ENCODE data around the gene SMARCD2.
"Not testable (repeated sequence)": the region's sequence is repeated elsewhere in the genome, so short reads cannot be mapped to it uniquely, and the experiment has no call there.

The SMARCD2 gene

GRCh38 chr17:63855185-63855584 lies 12.7 kb upstream of the SMARCD2 start:
- no peak for DNase-seq
- in situ Hi-C loops (cut with MboI; ENCODE audit: low pct_unique_long_range_greater_than_20kb, low sequenced_read_pairs) = no loop called here

DNA sequence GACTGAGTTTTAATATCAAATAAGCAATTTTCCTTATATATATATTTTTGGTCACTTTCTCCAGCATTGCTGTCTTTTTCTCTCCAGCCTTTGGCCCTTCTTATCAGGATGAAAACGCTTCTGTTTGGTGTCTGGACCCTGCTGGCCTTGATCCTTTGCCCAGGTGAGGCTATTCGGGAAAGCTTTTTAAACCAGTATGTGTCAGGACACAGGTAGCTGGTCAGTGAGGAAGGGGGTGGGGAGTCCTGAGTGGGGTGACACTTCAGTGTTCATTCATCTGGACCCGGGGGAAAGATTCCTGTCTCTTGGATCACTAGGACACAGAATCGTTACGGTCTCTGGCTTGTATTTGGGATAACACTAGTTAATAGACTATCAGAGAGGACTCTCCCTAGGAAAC lies 12.2 kb upstream of the SMARCD2 start:
- DNase-seq = no peak
- in situ Hi-C loops (cut with MboI; ENCODE audit: low pct_unique_long_range_greater_than_20kb, low sequenced_read_pairs) = no loop called here

DNA sequence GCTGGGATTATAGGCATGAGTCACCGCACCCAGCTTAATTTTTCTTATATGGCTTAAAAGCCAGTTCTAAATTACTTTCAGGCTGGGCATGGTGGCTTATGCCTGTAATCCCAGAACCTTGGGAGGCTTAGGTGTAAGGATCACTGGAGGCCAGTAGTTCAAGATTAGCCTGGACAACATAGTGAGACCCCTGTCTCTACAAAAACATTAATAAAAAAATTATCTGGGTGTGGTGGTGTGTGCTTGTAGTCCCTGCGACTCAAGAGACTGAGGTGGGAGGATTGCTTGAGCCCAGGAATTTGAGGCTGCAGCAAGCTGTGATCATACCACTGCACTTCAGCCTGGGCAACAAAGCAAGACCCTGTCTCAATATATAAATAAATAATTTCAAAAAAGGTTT lies 10.8 kb upstream of the SMARCD2 start:
- DNase-seq = no peak
- in situ Hi-C loops (cut with MboI; ENCODE audit: low pct_unique_long_range_greater_than_20kb, low sequenced_read_pairs) = no loop called here

DNA sequence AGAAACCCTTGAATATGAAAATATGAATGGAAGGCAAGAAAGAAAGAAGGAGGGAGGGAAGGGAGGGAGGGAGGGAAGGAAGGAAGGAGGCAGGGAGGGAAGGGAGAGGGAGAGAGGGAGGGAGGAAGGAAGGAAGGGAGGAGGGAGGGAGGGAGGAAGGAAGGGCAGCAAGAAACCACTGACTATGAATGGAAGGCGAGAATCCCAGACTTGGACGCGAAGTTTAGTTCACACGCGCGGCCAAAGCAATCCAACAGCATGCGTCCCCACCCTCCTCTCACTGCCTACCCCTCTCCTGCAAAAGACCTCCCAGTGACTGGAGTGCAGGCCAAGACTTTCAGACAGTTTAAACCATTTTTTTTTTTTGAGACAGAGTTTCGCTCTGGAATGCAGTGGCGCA lies 7.9 kb upstream of the SMARCD2 start:
- DNase-seq = no peak
- in situ Hi-C loops (cut with MboI; ENCODE audit: low pct_unique_long_range_greater_than_20kb, low sequenced_read_pairs) = no loop called here

- DNase-seq = no peak
- in situ Hi-C loops (cut with MboI; ENCODE audit: low pct_unique_long_range_greater_than_20kb, low sequenced_read_pairs) = no loop called here
Measured at GRCh38 chr17:63848834-63849689, 6.6 kb upstream of the SMARCD2 start.

DNA sequence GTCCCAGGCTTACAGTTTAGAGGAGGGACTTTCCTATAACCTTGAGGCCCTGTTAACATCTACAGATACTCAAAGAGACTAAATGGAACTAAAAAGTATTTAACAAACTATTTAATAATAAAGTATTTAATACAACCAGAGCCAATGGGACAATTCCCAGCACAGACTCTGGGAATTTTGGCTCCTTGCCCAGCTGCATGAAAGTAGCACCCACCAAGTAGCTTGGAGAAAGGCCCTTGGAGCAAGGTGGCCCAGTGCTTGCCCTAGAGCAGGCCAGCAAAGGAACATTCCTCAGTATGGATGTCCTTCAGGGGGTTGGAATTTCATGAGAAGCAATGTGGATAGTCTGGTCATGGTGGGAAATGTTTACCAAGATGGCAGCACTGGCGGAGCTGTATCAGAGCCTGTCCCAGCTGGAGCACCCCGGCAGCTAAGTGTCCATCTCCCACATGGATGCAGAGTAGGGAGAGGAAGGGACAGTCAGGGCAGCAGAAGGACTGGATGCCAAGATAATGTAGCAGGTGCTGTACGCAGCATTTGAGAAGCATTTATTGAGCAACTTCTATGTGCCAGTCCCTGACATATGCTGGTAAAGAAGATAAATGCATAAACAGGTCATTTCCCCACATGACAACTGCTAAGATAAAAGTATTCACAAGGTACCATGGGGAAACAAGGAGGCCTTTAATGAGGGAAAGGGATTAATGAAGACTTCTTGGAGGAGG lies 5.2 kb upstream of the SMARCD2 start:
- DNase-seq = no peak
- in situ Hi-C loops (cut with MboI; ENCODE audit: low pct_unique_long_range_greater_than_20kb, low sequenced_read_pairs) = no loop called here

- in situ Hi-C loops (cut with MboI; ENCODE audit: low pct_unique_long_range_greater_than_20kb, low sequenced_read_pairs) = no loop called here
- no peak for DNase-seq
Measured at GRCh38 chr17:63845509-63845908, 3.0 kb upstream of the SMARCD2 start.

DNA sequence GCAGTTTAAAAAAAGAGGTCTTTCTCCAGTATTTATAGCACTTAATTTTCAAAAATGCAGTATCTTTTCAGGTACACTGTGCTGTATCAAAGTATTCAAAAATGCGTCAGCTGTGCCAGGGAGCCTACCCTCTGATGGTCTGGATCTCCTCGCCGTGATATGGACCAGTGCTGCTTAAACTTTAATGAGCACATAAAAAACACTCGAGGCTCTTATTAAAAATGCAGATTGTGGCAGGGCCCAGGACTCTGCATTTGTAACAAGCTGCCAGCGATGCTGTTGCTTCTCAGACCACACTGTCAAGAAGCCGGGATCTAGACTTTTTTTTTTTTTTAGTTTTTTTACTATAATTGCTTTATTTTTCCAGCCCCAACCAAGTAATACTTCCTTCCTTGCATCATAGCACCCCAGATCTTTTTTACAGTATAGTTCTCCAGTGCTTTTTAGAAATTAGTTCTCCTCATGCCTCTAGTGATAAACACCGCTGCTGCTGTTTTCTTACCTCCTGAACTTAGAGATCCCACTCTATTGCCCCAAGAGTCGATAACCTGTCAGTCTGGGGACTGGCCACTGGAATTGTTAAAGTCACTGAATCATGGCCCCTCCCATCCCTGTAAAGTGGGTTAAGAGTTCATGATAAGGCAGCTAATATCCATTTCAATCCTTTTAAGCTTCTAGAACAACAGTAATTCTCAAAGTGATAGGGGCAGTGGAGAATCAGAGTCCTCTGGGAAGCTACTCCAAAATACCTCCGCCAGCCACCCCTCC lies 1.6 kb upstream of the SMARCD2 start:
- in situ Hi-C loops (cut with MboI; ENCODE audit: low pct_unique_long_range_greater_than_20kb, low sequenced_read_pairs) = no loop called here
- DNase-seq = no peak

DNA sequence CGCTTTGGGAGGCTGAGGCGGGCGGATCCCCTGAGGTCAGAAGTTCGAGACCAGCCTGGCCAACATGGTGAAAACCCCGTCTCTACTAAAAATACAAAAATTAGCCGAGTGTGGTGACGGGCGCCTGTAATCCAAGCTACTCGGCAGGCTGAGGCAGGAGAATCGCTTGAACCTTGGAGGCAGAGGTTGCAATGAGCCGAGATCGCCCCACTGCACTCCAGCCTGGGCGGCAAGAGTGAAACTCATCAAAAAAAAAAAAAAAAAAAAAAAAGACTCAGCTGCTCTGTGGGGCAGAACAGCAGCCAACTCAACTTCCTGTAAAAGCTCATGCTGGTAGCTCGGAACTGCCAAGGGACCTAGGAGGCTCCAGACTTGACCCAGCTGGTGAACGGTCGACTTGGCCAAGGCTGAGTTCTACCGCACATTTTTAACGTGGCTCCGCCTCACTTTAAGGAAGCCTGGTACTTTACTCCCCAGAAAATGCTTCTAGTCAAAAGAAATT lies 953 bp upstream of the SMARCD2 start:
- peak; percentile 73 for DNase-seq
- in situ Hi-C loops (cut with MboI; ENCODE audit: low pct_unique_long_range_greater_than_20kb, low sequenced_read_pairs) = not testable (repeated sequence)

DNA sequence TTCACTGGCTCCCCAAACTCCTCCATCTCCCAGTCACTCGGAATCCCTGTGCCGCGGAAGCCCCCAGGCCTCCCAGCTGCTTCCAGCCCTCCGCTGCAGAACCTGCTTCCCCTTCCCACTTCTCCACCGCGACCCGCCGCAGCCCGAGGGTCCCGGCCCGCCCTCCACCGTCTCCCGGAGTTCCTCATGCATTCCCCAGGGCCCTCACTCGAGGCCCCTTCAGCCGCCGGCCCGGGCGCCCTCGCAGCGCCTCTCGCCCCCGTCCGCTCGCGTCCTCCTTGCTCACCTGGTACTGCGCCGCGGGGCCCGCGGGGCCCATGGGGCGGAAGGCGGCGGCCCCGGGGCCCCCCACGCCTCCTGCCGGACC lies 329 bp downstream of the SMARCD2 start:
- in situ Hi-C loops (cut with MboI; ENCODE audit: low pct_unique_long_range_greater_than_20kb, low sequenced_read_pairs) = no loop called here
- peak; percentile 41 for DNase-seq

GRCh38 chr17:63841350-63842172 lies 924 bp downstream of the SMARCD2 start:
- peak; percentile 40 for DNase-seq
- in situ Hi-C loops (cut with MboI; ENCODE audit: low pct_unique_long_range_greater_than_20kb, low sequenced_read_pairs) = no loop called here

- in situ Hi-C loops (cut with MboI; ENCODE audit: low pct_unique_long_range_greater_than_20kb, low sequenced_read_pairs) = no loop called here
- DNase-seq = no peak
Measured at GRCh38 chr17:63840591-63841349, 1.7 kb downstream of the SMARCD2 start.

- in situ Hi-C loops (cut with MboI; ENCODE audit: low pct_unique_long_range_greater_than_20kb, low sequenced_read_pairs) = no loop called here
- DNase-seq = no peak
Measured at GRCh38 chr17:63838631-63839171, 3.8 kb downstream of the SMARCD2 start.

DNA sequence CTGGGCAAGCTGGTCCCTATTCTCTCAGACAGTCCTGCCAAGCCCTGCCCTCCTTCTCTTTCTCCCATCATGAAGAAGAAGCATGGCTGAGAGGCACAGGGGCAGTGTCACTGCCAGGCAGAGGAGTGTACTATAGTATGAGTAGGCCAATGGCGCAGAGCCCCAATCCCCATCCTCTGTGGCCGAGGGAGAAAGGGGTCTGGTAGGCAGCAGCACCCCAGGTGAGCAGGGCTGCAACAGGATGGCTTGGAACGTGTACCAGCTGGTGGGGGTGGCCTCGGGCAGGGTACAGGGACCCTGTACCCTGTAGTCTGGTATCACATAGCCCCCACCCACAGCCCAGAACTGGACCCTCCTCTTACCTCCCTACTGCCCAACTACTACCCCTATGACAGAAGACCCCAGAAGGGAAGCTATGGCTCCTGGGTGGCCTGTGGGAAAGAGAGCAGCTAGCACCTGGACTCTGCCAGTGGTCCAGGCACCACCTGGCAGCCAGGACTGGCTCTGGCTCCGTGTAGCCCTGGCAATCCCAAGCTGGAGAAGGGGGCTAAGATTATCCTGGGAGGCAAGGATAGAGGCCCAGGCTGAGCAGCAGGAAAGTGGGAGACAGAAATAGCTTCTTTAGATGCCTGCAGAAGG lies 4.4 kb downstream of the SMARCD2 start:
- DNase-seq = no peak
- in situ Hi-C loops (cut with MboI; ENCODE audit: low pct_unique_long_range_greater_than_20kb, low sequenced_read_pairs) = no loop called here

GRCh38 chr17:63837480-63837879 lies 5.0 kb downstream of the SMARCD2 start:
- DNase-seq = no peak
- in situ Hi-C loops (cut with MboI; ENCODE audit: low pct_unique_long_range_greater_than_20kb, low sequenced_read_pairs) = no loop called here

- in situ Hi-C loops (cut with MboI; ENCODE audit: low pct_unique_long_range_greater_than_20kb, low sequenced_read_pairs) = no loop called here
- no peak for DNase-seq
Measured at GRCh38 chr17:63836811-63837210, 5.7 kb downstream of the SMARCD2 start.

- in situ Hi-C loops (cut with MboI; ENCODE audit: low pct_unique_long_range_greater_than_20kb, low sequenced_read_pairs) = no loop called here
- no peak for DNase-seq
Measured at GRCh38 chr17:63835167-63835720, 7.2 kb downstream of the SMARCD2 start.
